Retina (tissue), 1 donor: Measurements from ENCODE around the gene RASD2.

Source experiments
- DNase-seq: peaks from one replicate; pipeline ENCODE4 v3.0.0-alpha.2; 2016

RASD2 gene

DNA sequence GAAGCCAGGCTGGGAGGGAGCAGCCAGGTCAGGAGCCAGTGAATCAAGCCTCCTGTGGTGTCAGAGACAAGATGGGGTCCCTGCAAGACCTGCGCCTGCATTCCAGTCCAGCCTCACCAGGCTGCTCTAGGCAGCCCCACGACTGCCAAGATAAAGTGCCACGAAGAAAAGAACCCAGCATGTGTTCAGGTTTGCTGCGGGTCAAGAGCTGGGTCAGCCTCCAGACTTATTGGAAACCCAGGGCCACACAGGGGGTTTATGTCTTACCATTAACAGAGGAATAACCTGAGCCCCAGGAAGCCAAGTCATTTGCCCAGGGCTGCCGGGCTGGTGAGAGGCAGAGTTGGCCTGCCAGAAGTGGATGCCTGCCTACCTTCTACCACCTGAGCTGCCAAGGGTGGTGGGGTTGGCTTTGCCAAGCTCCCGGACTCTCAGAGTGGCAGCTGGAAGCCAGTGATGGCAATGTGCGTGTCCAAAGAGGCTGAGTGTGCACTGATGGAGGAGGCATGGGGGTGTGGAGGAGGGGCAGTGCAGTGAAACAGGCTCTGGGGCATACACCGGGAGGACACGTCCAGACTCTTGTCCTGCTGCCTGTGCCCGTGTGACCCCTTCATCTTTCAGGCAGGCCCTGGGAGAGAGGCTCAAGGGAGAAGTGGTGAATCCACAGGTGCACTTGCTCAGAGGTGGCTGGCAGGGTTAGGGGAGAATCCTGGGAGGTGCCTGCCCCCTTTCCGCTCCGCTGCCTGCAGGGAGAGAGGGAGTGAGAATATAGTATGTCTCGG is 1.7 kb downstream of the RASD2 start:
- DNase-seq = no peak

DNA sequence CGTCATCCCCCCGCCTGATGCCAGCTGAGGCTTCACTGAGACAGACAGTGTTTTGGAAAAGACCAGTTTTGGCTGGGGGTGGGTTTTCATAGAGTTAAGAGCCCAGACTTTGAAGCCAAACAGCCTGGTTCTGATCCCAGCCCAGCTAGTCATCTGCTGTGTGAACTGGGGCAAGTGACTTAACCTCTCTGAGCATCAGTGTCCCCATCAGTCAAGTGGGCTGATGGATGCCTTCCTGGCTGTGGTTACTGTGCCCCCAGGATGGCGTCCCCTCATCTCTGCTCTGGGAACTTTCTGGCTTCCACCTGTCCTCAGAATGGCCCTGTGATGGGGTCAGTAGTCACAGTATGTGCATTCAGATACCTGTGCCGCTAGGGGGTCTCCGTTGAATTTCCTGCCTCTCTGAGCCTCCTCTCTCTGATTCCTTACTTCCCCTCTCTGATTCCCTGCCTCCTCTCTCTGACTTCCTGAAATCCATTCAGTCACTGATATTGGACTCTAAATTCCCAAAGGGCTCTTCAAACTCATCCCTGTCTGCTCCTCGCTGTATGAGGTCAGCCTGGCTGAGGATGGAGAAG is 2.4 kb downstream of the RASD2 start:
- DNase-seq = no peak

DNA sequence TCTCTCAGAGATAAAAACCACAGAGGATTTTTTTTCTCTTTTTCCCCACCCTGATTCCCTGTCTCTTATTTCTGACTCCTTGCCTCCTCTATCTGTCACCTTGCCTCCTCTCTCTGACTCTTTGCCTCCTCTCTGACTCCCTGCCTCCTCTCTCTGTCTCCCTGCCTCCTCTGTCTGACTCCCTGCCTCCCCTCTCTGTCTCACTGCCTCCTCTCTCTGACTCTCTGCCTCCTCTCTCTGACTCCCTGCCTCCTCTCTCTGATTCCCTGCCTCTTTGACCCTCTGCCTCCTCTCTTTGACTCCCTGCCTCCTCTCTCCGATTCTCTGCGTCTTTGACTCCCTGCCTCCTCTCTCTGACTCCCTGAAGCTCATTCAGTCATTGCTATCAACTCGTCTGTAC is 3.1 kb downstream of the RASD2 start:
- no peak for DNase-seq

DNA sequence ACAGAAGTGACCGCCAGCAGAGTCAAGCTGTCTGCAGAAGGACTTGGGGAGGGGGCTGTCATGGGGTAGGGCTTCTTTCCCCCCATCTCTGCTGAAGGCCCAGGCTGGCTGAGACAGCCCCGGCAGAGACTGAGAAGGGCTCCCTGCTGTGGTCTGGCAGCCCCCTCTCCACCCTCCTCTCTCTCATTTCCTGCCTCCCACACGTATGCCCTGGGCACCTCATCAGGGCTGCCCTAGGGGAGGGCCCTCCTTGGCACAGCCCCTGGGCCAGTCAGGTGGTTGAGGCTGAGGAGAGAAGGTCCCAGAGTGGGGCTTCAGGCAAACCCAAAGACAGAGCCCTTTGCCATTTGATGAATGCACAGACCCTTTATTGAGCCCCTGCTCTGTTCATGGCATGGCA is 3.6 kb downstream of the RASD2 start:
- DNase-seq = no peak

DNA sequence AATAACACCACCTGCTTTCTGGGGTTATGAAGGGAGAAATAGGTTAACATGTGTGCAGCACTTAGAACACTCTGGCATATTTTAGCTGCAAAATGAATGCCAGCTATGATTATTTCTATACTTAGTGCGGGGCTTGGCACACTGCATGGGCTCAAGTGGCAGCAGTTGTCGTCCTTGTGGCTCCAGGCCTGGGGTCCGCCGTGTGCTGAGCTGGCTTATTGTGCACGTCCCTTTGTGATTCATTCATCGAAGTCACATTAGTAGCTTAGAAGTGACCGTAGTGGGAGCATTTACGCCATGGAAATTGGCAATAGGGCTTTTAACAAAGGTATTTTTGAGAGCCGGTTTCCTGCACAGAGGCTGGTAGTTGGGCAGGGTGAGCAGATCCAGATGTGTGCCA is 4.2 kb downstream of the RASD2 start:
- no peak for DNase-seq

DNA sequence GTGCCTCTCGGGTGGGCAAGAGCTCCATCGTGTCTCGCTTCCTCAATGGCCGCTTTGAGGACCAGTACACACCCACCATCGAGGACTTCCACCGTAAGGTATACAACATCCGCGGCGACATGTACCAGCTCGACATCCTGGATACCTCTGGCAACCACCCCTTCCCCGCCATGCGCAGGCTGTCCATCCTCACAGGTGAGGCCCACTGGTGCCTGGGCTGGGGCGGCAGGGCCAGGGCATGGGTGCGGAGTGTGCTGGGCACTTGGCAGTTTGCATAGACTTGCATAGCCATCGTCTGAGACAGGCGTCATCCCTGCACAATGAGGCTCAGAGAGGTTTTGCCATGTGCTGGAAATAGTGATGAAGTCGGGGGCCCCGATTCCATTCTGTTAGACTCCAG is 6.3 kb downstream of the RASD2 start:
- no peak for DNase-seq

DNA sequence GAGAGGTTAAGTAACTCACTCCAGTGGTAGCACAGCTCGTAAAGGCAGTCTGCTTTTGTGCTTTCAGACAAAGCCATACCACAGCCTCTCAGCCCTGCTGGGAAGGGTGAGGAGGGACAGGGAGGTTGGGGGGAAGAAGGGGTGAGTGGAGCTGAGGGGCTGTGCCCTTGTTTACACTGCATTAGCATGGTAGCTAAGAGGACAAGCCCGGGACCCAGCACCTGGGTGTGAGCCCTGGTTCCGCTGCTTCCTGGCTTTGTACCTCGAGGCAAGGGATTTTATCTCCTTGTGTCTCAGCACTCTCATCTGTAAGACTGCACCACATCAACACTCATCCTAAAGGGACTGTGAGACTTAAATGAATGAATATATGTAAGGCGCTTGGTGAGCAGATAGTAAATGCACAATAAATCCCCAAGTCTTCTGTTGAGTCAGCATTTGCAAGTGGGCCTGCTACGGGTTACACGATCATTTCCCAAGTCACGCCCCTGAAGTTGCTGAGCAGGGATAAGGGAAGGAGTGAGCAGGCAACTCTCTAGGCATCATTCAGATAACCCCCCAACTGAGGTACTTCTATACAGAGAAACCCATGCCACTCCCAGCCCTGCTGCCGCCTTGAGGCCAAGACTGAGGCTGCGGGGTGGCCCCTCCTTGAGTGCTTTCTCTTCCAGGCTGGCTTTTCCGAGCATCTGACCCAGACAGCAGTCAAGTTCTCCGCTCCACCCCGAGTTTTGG is 7.5 kb downstream of the RASD2 start:
- DNase-seq = no peak

DNA sequence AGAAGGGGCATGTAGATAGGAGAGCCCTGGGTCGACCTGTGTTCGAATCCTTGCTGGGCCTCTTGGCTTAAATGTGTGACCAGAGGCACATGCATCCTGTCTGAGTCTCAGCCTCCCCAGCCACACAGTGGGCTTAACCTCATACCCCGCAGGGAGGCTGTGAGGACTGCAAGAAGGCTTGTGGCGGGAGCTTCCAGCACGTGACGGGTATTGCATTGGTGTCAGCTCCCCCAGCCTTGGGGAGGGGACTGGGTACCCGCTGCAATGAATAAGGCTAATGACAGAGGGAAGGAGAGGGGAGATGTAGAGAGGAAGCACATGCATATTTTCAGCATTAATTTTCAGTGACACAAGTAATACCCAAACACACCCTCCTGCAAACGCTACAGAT is 8.1 kb downstream of the RASD2 start:
- DNase-seq = no peak

DNA sequence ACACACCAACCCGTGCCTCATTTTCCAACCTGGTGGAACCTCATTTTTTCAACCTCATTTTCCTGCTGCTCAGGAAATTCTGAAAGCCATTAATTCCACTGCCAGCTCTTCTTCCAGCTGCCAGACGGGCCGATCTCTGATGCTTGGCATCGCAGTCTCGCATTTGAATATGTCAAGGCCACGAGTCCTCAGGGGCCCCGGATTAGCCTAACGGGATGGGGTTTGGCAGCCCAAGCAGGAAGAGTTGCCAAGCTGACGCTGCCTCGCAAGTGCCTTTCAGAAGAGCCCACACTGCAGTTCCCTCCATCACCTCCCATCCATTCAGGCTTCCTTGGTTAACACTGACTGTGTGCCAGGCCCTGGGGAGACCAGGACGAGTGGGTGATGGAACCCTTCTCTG is 8.7 kb downstream of the RASD2 start:
- DNase-seq = peak; percentile 21

DNA sequence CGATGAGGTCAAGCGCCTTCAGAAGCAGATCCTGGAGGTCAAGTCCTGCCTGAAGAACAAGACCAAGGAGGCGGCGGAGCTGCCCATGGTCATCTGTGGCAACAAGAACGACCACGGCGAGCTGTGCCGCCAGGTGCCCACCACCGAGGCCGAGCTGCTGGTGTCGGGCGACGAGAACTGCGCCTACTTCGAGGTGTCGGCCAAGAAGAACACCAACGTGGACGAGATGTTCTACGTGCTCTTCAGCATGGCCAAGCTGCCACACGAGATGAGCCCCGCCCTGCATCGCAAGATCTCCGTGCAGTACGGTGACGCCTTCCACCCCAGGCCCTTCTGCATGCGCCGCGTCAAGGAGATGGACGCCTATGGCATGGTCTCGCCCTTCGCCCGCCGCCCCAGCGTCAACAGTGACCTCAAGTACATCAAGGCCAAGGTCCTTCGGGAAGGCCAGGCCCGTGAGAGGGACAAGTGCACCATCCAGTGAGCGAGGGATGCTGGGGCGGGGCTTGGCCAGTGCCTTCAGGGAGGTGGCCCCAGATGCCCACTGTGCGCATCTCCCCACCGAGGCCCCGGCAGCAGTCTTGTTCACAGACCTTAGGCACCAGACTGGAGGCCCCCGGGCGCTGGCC is 11.0 kb downstream of the RASD2 start:
- DNase-seq = no peak

DNA sequence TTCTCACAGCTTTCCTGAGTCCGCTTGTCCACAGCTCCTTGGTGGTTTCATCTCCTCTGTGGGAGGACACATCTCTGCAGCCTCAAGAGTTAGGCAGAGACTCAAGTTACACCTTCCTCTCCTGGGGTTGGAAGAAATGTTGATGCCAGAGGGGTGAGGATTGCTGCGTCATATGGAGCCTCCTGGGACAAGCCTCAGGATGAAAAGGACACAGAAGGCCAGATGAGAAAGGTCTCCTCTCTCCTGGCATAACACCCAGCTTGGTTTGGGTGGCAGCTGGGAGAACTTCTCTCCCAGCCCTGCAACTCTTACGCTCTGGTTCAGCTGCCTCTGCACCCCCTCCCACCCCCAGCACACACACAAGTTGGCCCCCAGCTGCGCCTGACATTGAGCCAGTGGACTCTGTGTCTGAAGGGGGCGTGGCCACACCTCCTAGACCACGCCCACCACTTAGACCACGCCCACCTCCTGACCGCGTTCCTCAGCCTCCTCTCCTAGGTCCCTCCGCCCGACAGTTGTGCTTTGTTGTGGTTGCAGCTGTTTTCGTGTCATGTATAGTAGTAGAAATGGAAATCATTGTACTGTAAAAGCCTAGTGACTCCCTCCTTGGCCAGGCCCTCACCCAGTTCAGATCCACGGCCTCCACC is 11.7 kb downstream of the RASD2 start:
- no peak for DNase-seq

DNA sequence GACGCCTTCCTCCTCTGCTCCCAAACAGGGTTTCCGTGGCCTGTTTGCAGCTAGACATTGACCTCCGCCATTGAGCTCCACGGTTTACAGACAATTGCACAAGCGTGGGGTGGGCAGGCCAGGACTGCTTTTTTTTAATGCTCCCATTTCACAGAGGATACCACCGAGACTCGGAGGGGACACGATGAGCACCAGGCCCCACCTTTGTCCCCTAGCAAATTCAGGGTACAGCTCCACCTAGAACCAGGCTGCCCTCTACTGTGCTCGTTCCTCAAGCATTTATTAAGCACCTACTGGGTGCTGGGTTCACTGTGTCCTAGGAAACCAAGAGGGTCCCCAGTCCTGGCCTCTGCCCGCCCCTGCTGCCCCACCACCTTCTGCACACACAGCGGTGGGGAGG is 12.2 kb downstream of the RASD2 start:
- DNase-seq = no peak

DNA sequence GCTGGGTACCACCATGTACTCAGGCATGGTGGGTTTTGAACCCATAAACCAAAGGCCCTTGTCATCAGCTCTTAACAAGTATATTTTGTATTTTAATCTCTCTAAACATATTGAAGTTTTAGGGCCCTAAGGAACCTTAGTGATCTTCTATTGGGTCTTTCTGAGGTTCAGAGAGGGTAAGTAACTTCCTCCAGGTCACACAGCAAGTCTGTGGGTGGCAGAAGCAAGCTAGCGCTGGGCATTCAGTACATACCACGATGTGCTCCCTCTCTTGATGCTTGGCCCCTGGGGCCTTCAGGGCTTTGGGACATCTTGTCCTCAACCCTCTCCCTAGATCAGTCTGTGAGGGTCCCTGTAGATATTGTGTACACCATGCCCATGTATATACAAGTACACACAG is 12.7 kb downstream of the RASD2 start:
- no peak for DNase-seq

DNA sequence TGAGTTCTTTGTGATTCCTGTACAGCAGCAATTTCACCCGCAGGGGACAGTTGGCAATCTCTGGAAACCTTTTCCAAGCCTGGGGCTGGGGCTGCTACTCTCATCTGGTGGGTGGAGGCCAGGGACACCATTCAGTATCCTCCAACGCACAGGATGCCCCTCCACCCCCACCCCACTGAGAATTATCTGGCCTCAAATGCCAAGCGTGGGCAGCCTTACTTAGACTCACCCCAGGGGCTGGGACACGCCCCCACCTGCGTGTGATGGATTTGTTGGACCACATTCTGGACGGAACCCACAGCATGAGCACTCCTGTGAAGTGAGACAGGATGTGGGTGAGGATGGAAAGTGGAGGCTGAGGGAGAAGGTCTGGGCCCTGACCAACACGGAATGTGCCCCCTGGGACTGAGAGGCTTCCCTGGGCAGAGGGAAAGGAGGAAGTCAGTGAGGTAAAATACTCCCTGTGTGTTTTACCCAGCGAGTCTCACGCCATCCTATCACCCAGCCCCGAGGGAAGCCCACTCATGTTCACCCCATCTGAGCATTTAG is 13.7 kb downstream of the RASD2 start:
- no peak for DNase-seq

DNA sequence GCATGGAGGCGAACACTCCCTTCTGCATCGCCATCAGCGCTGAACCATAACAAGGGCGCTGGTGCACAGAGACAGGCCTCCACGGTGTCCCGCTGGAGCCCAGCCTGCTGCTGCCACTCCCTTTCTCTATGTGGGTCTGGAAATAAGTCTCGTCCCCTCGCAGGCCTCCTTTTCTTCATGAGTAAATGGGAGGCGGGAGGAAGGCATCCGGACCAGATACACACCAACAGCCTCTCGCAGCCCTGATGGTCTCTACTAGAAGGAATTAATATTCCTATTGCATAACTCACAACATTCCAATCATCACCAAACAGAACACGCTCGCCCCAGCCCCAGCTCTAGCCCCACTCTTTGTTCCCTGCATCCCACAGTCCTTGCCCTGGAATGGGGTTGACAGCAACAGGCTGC is 14.9 kb downstream of the RASD2 start:
- no peak for DNase-seq

DNA sequence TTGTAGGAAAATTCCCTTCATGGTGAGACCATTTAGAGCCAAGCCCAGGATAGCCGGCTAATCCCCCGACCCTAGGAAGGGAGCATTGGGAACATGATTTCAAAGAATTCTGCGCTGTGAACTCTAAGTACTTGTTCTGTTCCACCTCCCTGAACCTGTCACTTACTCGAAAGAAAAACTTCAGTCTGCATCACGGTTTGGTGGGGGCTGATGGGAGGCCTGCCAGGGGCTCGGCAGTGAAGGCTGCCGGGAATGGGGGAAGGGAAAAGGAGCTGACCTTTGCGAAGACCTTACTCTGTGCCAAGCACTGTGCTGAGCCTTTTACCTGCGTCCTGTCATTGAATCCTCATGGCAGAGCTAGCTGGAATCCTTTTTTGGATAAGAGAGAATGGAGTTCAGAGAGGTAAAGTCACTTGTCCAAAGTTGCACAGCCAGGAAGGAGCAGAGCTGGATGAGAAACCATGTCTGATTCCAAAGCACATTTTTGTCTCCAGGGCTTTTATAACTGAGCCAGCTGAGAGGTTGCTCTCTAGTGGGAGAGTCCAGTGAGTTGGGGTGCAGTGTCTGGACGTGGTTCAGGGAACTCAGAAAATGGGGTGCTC is 15.4 kb downstream of the RASD2 start:
- no peak for DNase-seq

DNA sequence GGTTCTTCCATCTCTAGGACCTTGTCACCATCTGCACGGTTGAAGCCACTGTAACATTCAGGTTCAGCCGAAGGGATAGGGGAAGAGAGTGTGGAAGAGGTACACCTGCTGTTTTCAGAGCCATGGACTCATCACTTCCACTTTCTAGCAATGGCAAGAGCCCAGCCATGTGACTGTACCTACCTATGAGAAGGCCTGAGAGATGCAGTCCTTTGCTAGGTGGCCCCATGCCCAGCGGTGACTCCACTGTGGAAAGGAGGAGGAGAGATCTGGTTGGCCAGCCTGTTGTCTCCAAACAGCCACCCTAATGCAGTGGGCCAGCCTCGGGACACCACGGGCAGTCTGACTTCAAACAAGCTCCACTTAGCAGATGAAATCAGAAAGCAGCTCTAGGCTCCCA is 16.0 kb downstream of the RASD2 start:
- no peak for DNase-seq

DNA sequence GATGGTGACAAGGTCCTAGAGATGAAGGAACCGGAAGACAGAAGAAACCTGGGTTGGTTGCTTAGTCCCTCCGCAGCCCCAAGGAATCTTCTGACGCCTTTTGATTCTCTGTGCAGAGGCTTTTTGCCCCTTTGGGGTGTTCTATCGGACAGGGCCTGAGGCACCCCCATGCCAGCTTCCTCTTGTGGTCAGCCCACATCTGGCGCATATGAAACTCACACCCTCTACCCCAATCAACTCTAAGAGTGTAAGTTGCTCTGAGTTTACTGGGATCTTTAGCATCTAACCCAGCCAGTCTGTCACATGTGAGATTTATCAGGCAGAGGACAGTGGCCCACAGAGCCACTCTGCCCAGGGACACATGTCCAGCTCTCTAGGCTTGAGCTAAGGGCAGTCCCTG is 17.4 kb downstream of the RASD2 start:
- no peak for DNase-seq

DNA sequence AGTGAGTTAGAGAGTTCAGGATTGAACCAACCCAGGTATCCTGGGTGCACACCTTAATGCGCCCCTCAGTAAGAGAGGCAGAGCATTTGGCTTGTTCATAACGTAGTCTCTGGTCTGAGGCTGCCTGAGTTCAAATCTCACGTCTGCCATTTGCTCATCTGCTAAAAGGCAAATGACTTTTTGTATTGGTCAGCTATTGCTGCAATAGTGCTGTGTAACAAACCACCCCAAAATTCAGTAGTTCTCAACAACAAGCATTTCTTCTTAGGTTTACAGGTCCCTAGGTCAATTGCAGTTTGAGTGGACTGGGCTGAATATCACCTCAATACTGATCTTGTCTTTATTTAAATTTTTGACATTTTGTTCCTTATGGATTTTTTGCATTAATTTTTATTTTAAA is 18.1 kb downstream of the RASD2 start:
- DNase-seq = no peak

DNA sequence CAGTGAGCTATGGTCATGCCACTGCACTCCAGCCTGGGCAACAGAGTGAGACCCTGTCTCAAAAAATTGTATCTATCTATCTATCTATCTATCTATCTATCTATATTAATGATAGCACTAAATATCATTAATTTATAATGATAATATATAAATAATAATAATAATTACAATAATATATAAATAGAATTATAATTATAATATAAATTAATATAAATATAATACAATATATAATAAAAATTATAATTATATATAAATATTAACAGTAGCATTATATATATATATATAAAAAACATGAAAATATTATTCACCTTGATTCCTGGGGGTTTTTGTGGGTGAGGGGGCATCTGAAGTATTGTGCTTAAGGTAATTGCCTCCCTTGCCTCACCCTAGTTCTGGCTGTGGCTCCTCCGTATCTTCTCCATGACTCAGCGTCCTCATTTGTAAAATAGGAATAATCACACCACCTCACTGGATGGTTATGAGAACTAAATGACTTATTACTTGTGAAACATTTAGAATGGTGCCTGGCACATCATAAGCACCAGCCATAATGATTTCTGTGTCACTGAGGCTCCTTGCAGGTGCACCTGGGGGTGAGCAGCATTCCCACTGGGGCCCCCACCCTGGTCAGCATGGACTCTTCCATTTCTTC is 18.8 kb downstream of the RASD2 start:
- no peak for DNase-seq

DNA sequence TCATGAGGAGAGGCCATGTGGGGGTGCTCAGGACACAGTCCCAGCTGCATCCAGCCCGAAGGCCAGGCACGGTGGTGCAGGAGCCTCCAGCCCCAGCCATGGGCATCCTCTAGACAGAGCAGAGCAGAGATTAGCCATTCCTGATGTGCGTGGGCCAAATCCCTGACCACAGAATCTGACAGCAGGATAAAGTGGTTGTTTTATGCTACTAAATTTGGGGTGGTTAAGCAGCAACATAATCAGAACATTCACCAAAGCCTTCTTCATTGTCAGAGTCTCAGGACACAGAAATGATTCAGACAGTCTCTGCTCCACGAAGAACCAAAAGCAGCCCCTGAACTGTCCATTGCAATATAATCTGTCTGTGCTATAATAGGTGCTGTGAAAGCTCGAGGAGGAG is 19.7 kb downstream of the RASD2 start:
- DNase-seq = no peak

DNA sequence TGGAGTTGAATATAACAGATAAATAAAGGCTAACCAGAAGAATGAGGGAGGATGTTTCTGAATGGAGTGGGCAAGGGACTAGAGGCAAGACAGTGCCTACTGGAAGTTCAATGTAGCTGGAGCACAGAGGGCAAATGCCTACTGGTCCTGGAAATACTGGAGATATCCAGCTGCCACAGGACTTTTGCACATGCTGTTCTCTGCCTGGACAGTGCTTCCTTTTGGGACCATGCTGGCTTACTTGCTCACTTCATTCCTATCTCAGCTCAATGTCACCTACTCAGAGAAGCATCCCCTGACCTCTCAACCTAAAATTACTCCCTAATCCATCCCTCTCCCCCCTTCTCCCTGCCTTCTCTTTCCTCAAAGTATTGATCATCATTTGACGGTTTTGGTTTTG is 20.2 kb downstream of the RASD2 start:
- no peak for DNase-seq
